ENCODE results near the gene PSMG4.

DNA sequence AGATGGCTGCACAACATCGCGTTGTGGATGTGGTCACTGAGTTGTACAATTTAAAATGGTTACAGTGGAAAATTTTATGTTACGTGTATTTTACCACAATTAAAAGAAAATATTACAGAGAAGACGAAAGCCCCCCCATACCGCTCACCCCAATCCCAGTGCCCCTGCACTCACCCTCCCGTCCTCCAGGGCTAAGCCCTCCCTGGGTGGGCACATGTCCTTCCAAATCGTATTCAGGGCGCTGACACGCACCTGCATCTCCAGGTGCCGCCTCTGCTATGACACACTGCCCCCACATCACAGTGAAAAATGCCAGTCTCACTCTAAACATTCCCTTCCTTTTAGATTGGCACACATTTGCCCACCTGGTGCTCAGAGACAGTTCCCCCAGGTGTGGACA is 49.4 kb downstream of the PSMG4 start:
- TF ChIP-seq SP1 (CRISPR knock-in tag; IDR thresholded peaks at IDR 0.05): no peak
- no peak for TF ChIP-seq EZH2 (IDR thresholded peaks at IDR 0.05; ENCODE audit: borderline replicate concordance, low read depth, low read length)
- no peak for TF ChIP-seq SMC3 (conservative IDR thresholded peaks at IDR 0.05; ENCODE audit: insufficient read depth, low read depth, low read length)
